Naive thymus-derived CD4-positive, alpha-beta T cell (primary cell): ENCODE results near the gene DOCK8. TPM values are rescaled to one million over a fixed set of nuclear protein-coding genes. Genes with fewer than 3 reads are reported as not detected.

Source experiments
- ATAC-seq: fragments of 150-1000 bp; cut with Tn5 transposase; 2 replicates; pipeline ENCODE4 v1.10.0; 2021; ENCODE audit warnings: mild to moderate bottlenecking, moderate library complexity
- CTCF ChIA-PET: fragments of 350-600 bp; sonication (Branson Sonifier 250); formaldehyde crosslinking; loops from one replicate; lab custom pipeline; 2021; ENCODE audit warnings: antibody characterized with exemption; lab: Charles Lee
- POLR2A ChIA-PET: fragments of 350-600 bp; sonication (Branson Sonifier 250); formaldehyde crosslinking; loops from one replicate; lab custom pipeline; 2021; ENCODE audit warnings: antibody characterized with exemption, inconsistent platforms; lab: Charles Lee
- DNase-seq, 9 donors: peaks; one replicate each; pipeline versions ENCODE4 v3.0.0 to v3.0.0-alpha.2; 2020 to 2022; ENCODE audit warnings: mixed read lengths in 1 of 9
- H3K27ac ChIP-seq: one replicate; pipeline ENCODE4 v1.7.0; 2013; ENCODE audit warnings: mild to moderate bottlenecking, low read depth, low read length, moderate library complexity
- H3K27me3 ChIP-seq, 2 donors: one replicate each; pipeline ENCODE4 v1.7.0; 2013; ENCODE audit warnings: low read length in 2 of 2, mild to moderate bottlenecking in 2 of 2, moderate library complexity in 2 of 2; ENCODE audit not compliant: control insufficient read depth in 2 of 2, insufficient read depth in 2 of 2
- H3K36me3 ChIP-seq, 3 experiments: 1 replicate in 2 of 3; 2 replicates in 1 of 3; pipeline ENCODE4 v1.7.0; 2013; ENCODE audit warnings: low read length in 3 of 3, mild to moderate bottlenecking in 3 of 3, moderate library complexity in 1 of 3; ENCODE audit not compliant: insufficient read depth in 3 of 3, control insufficient read depth in 2 of 3
- H3K4me1 ChIP-seq, 2 donors: one replicate each; pipeline ENCODE4 v1.7.0; 2013; ENCODE audit warnings: low read length in 2 of 2, mild to moderate bottlenecking in 2 of 2, moderate library complexity in 1 of 2; ENCODE audit not compliant: control insufficient read depth in 2 of 2, insufficient read depth in 2 of 2
- H3K4me3 ChIP-seq: 2 replicates; pipeline ENCODE4 v1.7.0; 2013; ENCODE audit warnings: mild to moderate bottlenecking, low read length
- H3K9me3 ChIP-seq, 3 experiments: 1 replicate in 2 of 3; 2 replicates in 1 of 3; pipeline ENCODE4 v1.7.0; 2013; ENCODE audit warnings: low read length in 3 of 3; ENCODE audit not compliant: control insufficient read depth in 2 of 3
- H3K27ac Mint-ChIP-seq, 9 donors: one replicate each; pipeline ENCODE4 v1.8.0; 2020 to 2022; ENCODE audit warnings: mixed read lengths in 9 of 9, mild to moderate bottlenecking in 8 of 9, moderate library complexity in 5 of 9, inconsistent platforms in 2 of 9
- H3K27me3 Mint-ChIP-seq, 5 donors: one replicate each; pipeline ENCODE4 v1.8.0; 2021 to 2022; ENCODE audit warnings: mixed read lengths in 5 of 5, mild to moderate bottlenecking in 1 of 5
- H3K36me3 Mint-ChIP-seq, 5 donors: one replicate each; pipeline ENCODE4 v1.8.0; 2020 to 2022; ENCODE audit warnings: mixed read lengths in 5 of 5, mild to moderate bottlenecking in 3 of 5, inconsistent platforms in 1 of 5
- H3K4me1 Mint-ChIP-seq, 7 donors: one replicate each; pipeline ENCODE4 v1.8.0; 2020 to 2022; ENCODE audit warnings: mixed read lengths in 7 of 7, mild to moderate bottlenecking in 3 of 7, inconsistent platforms in 1 of 7
- H3K4me3 Mint-ChIP-seq, 10 donors: one replicate each; pipeline ENCODE4 v1.8.0; 2020 to 2022; ENCODE audit warnings: mild to moderate bottlenecking in 10 of 10, mixed read lengths in 10 of 10, moderate library complexity in 6 of 10, inconsistent platforms in 2 of 10
- H3K9me3 Mint-ChIP-seq, 11 donors: one replicate each; pipeline ENCODE4 v1.8.0; 2020 to 2022; ENCODE audit warnings: mixed read lengths in 11 of 11, mild to moderate bottlenecking in 4 of 11, inconsistent platforms in 1 of 11, moderate library complexity in 1 of 11
- intact Hi-C, 2 donors: fragments of 100-400 bp; cut with micrococcal nuclease; formaldehyde crosslinking; loops; one replicate each; pipeline ENCODE4 v1.15.1; 2023
- polyA plus RNA-seq, 2 donors: library from polyadenylated mRNA; unstranded; fragments of 300-500 nt; fragmentation: Illumina TruSeq; gene quantifications; one replicate each; pipeline ENCODE4 v1.2.3, GENCODE V29; 2021
- total RNA-seq, 6 experiments: library from RNA in 5 of 6; stranded (reverse) in 5 of 6; gene quantifications; 1 replicate in 5 of 6; 2 replicates in 1 of 6; pipeline ENCODE4 v1.2.3 and lab custom pipeline; 2021 to 2026

The DOCK8 gene
- total and polyA plus RNA-seq, 7 experiments from 2014 or later, result 47.7 to 294 (median 225) TPM

GRCh38 chr9:438961-439768, 224.5 kb downstream of the DOCK8 start:
- Histone ChIP-seq H3K27ac (no peak overlapping the region), H3K36me3 (peaks cover 51 to 93% (median 54%) of the 10 kb centered on the region in 3 experiments), H3K27me3 (no peaks in the 10 kb centered on the region), H3K9me3 (no peaks in the 10 kb centered on the region), H3K4me3 (no peak overlapping the region), H3K4me1 (no peaks in the 10 kb centered on the region)
- H3K27me3 Mint-ChIP-seq, result no peaks in the 10 kb centered on the region
- intact Hi-C loops, result no loop called here
- no peak overlapping the region for H3K4me3 Mint-ChIP-seq
- H3K9me3 Mint-ChIP-seq, result no peaks in the 10 kb centered on the region
- CTCF ChIA-PET, result no interaction called here
- ATAC-seq (no peak), DNase-seq (no peak)
- POLR2A ChIA-PET, result no interaction called here
- H3K27ac Mint-ChIP-seq, result peak overlapping the region in 1 of 9 donors; percentile 1
- H3K4me1 Mint-ChIP-seq, result peaks cover 0 to 7% (median 0%) of the 10 kb centered on the region in 7 donors
- H3K36me3 Mint-ChIP-seq, result peaks cover 24 to 79% (median 54%) of the 10 kb centered on the region in 5 donors

GRCh38 chr9:441126-441525, 226.5 kb downstream of the DOCK8 start:
- Histone ChIP-seq H3K9me3 (no peaks in the 10 kb centered on the region), H3K27me3 (no peaks in the 10 kb centered on the region), H3K4me1 (no peaks in the 10 kb centered on the region), H3K27ac (no peak overlapping the region), H3K4me3 (no peak overlapping the region), H3K36me3 (peaks cover 42 to 93% (median 45%) of the 10 kb centered on the region in 3 experiments)
- Mint-ChIP-seq H3K4me3 (no peak overlapping the region), H3K9me3 (no peaks in the 10 kb centered on the region), H3K27ac (peak overlapping the region in 1 of 9 donors; percentile 8), H3K27me3 (no peaks in the 10 kb centered on the region), H3K4me1 (peaks cover 0 to 22% (median 5%) of the 10 kb centered on the region in 7 donors), H3K36me3 (peaks cover 18 to 78% (median 54%) of the 10 kb centered on the region in 5 donors)
- intact Hi-C loops, result loop anchor here in 1 of 2 donors (5.0 kb wide), 1 partner anchor 34 kb away; no protein-coding TSS in a partner anchor
- CTCF ChIA-PET, result no interaction called here
- DNase-seq (no peak), ATAC-seq (no peak)
- POLR2A ChIA-PET, result no interaction called here

DNA sequence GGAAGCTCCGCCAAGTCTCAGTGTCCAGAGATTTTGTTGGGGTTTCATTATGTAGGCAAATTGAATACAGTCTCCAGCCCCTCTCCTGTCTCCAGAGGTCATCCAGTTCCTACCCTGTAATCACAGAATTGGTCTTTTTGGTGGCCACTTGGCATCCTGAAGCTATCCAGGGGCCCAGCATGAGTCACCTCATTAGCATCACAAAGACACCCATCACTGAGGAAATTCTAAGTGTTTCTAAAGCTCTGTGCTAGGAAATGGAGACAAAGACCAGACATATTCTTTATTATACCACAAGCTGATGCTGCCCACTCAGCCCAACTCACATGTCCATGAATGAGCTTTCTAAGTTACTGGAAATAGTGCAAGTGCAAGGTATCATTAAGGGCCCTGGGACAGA, 229.9 kb downstream of the DOCK8 start:
- Histone ChIP-seq H3K4me3 (no peak overlapping the region), H3K27ac (no peak overlapping the region), H3K9me3 (no peaks in the 10 kb centered on the region), H3K36me3 (peaks cover 25 to 89% (median 29%) of the 10 kb centered on the region in 3 experiments), H3K27me3 (no peaks in the 10 kb centered on the region), H3K4me1 (peaks cover 11 to 14% of the 10 kb centered on the region in 2 donors)
- no peak for ATAC-seq
- no peaks in the 10 kb centered on the region for H3K27me3 Mint-ChIP-seq
- no peaks in the 10 kb centered on the region for H3K9me3 Mint-ChIP-seq
- CTCF ChIA-PET, result no interaction called here
- DNase-seq, result no peak
- H3K4me3 Mint-ChIP-seq, result no peak overlapping the region
- H3K36me3 Mint-ChIP-seq, result peaks cover 19 to 77% (median 53%) of the 10 kb centered on the region in 5 donors
- peaks cover 11 to 46% (median 25%) of the 10 kb centered on the region in 7 donors for H3K4me1 Mint-ChIP-seq
- peak overlapping the region in 1 of 9 donors; percentile 22 for H3K27ac Mint-ChIP-seq
- POLR2A ChIA-PET, result no interaction called here
- intact Hi-C loops, result loop anchor here in 1 of 2 donors (5.0 kb wide), 1 partner anchor 37 kb away; no protein-coding TSS in a partner anchor

DNA sequence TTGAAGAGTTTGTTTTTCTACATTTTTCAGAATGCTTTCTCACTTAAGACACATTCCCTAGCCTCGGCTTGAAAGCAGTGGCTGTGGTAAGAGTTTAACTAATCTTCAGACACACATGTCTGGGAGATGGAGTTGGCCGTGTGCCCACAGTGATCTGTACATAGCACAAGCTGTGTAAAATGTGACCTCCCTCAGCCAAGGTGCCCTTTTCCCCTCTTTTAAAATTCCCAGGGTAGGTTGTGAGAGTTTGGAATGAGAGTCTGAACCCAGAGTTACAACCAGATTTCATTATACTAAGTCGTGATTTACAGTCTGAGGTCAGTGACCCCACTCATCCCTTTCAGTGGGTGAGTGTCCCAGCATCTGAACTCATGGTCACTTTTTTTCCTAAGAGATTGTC, 230.4 kb downstream of the DOCK8 start:
- H3K4me1 Mint-ChIP-seq, result peaks cover 11 to 46% (median 25%) of the 10 kb centered on the region in 7 donors
- no peak overlapping the region for H3K4me3 Mint-ChIP-seq
- no peaks in the 10 kb centered on the region for H3K27me3 Mint-ChIP-seq
- peak overlapping the region in 7 of 9 donors; percentile 2 to 58 (median 54) for H3K27ac Mint-ChIP-seq
- H3K4me3 ChIP-seq, result no peak overlapping the region
- no peak for ATAC-seq
- H3K36me3 ChIP-seq, result peaks cover 25 to 89% (median 31%) of the 10 kb centered on the region in 3 experiments
- DNase-seq, result no peak
- peaks cover 11 to 14% of the 10 kb centered on the region in 2 donors for H3K4me1 ChIP-seq
- no peak overlapping the region for H3K27ac ChIP-seq
- peaks cover 18 to 81% (median 53%) of the 10 kb centered on the region in 5 donors for H3K36me3 Mint-ChIP-seq
- intact Hi-C loops, result loop anchor here in 1 of 2 donors (5.0 kb wide), 1 partner anchor 33 kb away; no protein-coding TSS in a partner anchor
- ChIA-PET CTCF (no interaction called here), POLR2A (interaction anchor here (0.5 kb wide), 1 partner anchor 227 kb away, joined by 3 read pairs; no protein-coding TSS in a partner anchor)
- H3K9me3 ChIP-seq, result no peaks in the 10 kb centered on the region
- no peaks in the 10 kb centered on the region for H3K27me3 ChIP-seq
- no peaks in the 10 kb centered on the region for H3K9me3 Mint-ChIP-seq

DNA sequence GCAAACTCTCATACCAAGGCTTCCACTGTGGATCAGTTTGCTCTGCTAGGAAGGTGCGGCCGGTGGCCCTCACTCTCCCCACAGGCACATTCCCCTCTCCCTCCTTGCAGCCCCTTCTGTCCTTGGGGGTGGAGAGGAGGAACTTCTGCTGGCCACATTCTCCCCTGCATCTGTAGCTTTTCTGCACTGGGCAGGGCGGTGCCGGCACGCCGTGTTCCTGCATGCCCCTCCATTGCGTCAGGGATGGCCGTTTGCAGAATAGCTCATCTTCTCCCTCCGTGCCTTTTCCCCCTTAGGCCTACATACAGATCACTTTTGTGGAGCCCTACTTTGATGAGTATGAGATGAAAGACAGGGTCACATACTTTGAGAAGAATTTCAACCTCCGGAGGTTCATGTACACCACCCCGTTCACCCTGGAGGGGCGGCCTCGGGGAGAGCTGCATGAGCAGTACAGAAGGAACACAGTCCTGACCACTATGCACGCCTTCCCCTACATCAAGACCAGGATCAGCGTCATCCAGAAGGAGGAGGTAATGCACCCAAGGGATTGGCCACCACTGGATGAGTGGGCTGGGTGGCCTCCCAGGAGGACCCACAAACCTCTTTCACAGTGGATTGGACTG, 231.5 kb downstream of the DOCK8 start:
- H3K4me3 ChIP-seq, result no peak overlapping the region
- ChIA-PET POLR2A (interaction anchor here (1.1 kb wide), 1 partner anchor 24 kb away, joined by 3 read pairs; no protein-coding TSS in a partner anchor), CTCF (interaction anchor here (0.6 kb wide), 2 partner anchors 50 to 233 kb away, joined by 3 read pairs; no protein-coding TSS in a partner anchor)
- H3K4me3 Mint-ChIP-seq, result peak overlapping the region in 2 of 10 donors; percentile 10 to 35
- H3K36me3 ChIP-seq, result peaks cover 28 to 91% (median 37%) of the 10 kb centered on the region in 3 experiments
- ATAC-seq (no peak), DNase-seq (no peak)
- no peaks in the 10 kb centered on the region for H3K27me3 ChIP-seq
- peak overlapping the region in 8 of 9 donors; percentile 32 to 59 (median 50) for H3K27ac Mint-ChIP-seq
- H3K4me1 Mint-ChIP-seq, result peaks cover 11 to 46% (median 22%) of the 10 kb centered on the region in 7 donors
- H3K27ac ChIP-seq, result no peak overlapping the region
- H3K36me3 Mint-ChIP-seq, result peaks cover 16 to 76% (median 47%) of the 10 kb centered on the region in 5 donors
- H3K4me1 ChIP-seq, result peaks cover 11 to 14% of the 10 kb centered on the region in 2 donors
- no peaks in the 10 kb centered on the region for H3K9me3 Mint-ChIP-seq
- no peaks in the 10 kb centered on the region for H3K9me3 ChIP-seq
- H3K27me3 Mint-ChIP-seq, result no peaks in the 10 kb centered on the region
- intact Hi-C loops, result loop anchor here (2.0 to 5.0 kb wide), 3 partner anchors 15 to 361 kb away; no protein-coding TSS in a partner anchor
